GM12801 (cell line): ENCODE data around the gene KDM6B.

Experiments used
- TF ChIP-seq, protein P1 (sequence below): IDR thresholded peaks from one replicate; pipeline ENCODE4 v1.5.1; 2011; ENCODE audit warnings: control low read depth; ENCODE audit not compliant: insufficient read length; ENCODE audit errors: extremely low read depth

KDM6B gene

GRCh38 chr17:7856811-7857712 is 23.0 kb downstream of the KDM6B start, which contains the start of gene NAA38:
Gene NAA38 (minus strand): TSS chr17:7857559. CDS start chr17:7857463, 96 bp downstream.
- TF ChIP-seq, protein P1, sequence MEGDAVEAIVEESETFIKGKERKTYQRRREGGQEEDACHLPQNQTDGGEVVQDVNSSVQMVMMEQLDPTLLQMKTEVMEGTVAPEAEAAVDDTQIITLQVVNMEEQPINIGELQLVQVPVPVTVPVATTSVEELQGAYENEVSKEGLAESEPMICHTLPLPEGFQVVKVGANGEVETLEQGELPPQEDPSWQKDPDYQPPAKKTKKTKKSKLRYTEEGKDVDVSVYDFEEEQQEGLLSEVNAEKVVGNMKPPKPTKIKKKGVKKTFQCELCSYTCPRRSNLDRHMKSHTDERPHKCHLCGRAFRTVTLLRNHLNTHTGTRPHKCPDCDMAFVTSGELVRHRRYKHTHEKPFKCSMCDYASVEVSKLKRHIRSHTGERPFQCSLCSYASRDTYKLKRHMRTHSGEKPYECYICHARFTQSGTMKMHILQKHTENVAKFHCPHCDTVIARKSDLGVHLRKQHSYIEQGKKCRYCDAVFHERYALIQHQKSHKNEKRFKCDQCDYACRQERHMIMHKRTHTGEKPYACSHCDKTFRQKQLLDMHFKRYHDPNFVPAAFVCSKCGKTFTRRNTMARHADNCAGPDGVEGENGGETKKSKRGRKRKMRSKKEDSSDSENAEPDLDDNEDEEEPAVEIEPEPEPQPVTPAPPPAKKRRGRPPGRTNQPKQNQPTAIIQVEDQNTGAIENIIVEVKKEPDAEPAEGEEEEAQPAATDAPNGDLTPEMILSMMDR: no peak

- TF ChIP-seq, protein P1: no peak
Observed at GRCh38 chr17:7857713-7858521, 23.9 kb downstream of the KDM6B start, which contains the start of gene CYB5D1. Gene CYB5D1 (plus strand): TSS chr17:7858003. CDS start chr17:7858135, 132 bp downstream.

DNA sequence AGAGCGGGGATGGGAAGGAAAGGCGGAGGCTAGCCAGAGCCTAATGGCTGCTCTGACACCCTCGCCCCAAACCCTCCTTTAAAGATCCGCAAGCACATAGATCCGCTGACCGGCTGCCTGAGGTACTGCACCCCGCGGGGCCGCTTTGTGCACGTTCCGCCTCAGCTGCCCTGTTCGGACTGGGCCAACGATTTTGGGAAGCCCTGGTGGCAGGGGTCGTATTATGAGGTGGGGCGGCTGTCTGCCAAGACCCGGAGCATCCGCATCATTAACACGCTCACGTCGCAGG is 24.4 kb downstream of the KDM6B start:
- TF ChIP-seq, protein P1: no peak

DNA sequence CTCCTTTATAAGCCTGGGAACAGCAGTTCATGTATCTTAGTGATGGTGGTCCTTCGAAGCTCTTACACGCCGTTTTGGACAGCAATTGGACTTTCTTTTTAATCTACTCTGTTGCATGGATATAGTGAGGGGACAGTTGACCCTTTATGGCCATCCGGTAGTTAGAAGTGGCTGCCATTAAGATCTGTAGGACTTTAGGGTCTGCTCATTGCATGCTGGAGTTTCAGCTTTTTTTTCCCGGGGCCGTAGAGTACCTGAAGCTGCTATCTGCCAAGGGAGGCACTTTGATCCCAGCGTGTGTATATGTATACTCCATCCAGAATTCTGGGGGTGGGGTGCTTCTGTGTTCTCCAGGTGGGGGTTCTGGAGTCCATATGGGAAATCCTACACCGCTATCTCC is 25.0 kb downstream of the KDM6B start:
- TF ChIP-seq, protein P1: no peak

DNA sequence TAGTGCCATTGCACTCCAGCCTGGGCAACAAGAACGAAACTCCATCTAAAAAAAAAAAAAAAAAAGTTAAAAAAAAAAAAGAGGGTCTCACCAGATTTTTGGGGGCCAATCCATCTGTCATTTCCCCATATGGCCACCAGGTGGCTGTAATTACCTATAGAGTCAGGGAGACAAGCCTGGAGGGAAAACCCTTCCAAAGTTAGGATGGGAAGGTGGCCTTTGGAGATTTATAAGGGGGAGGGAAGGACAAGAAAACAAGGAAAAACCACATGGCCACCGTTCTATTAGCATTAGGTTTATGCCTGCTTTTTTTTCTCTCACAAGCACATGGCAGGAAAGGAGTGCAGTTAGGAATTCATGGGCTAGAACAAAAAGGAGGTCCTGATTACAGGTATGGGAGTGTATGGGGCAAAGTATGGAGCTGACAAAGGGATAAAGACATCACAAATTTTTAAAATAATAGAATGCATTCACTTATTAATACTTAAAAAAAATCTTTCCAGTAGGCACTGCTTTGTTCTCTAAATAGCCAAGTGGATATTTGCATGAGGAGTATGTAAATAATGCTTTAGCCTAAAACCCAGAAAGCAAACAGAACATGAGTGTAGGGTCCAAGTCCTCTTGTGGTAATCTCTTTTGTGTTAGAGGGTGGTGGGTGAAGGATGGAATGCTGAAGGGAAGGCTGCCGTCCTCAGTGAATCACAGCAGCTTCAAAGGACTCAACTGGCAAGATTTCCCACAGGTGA is 28.8 kb downstream of the KDM6B start:
- TF ChIP-seq, protein P1: no peak

DNA sequence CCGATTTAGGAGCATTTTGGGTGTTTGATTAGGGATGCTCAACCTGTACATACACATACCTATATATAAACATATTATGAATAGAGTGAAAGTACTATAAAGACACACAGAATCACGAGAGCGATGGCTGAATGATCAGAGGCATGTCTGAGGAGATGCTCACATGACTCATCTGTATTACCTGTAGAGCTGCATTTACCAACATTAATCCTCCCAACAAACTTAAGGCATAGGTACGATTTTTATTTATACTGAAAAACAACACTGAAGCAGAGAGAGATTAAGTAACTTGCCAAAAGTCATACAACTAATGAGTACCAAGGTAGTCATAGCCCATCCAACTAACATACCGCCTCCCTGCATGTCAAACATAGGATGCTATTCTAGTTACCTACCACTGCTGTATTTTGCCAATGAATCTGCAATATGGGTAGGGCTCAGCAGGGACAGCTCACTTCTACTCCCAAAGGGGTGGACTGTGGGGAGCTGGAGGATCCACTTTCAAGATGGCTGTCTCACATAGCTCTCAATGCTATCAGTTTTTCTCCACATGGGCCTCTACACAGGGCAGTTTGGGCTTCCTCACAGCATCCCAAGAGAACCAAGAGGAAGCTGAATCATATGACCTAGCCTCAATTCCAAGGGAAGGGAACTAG is 31.1 kb downstream of the KDM6B start:
- TF ChIP-seq, protein P1: no peak
